PC-3 (cell line): Measurements from ENCODE around the gene RPL36. TPM values are rescaled to one million over a fixed set of nuclear protein-coding genes. Genes with fewer than 3 reads are reported as not detected.

Source experiments
- ATAC-seq: fragments of 200-7000 bp; cut with Tn5 transposase; 2 replicates; pipeline ENCODE4 v1.9.1; 2020; ENCODE audit warnings: mild to moderate bottlenecking, moderate library complexity
- BruUV-seq: library from RNA; stranded (reverse); fragments of 400-500 nt; replicated peaks from 2 replicates; lab custom pipeline; 2021; lab: Mats Ljungman, UMichigan
- CTCF ChIA-PET: fragments of 300-600 bp; sonication (Branson Sonifier 250); formaldehyde crosslinking; loops from one replicate; lab custom pipeline; 2022; ENCODE audit warnings: antibody characterized with exemption; lab: Charles Lee
- POLR2A ChIA-PET: fragments of 300-600 bp; sonication (Branson Sonifier 250); formaldehyde crosslinking; loops from one replicate; lab custom pipeline; 2022; ENCODE audit warnings: antibody characterized with exemption; ENCODE audit not compliant: unreplicated experiment; lab: Charles Lee
- DNase-seq: peaks from one replicate; pipeline ENCODE4 v3.0.0-alpha.2; 2015
- H2AFZ ChIP-seq: fragments of 300-600 bp; sonication (generic); 2 replicates; pipeline ENCODE4 v1.6.0; 2016; ENCODE audit warnings: antibody characterized with exemption, low read length
- H3F3A ChIP-seq: fragments of 300-600 bp; sonication (generic); one replicate; pipeline ENCODE4 v1.6.0; 2017; ENCODE audit warnings: antibody characterized with exemption, low read length, control low read depth, mild to moderate bottlenecking; ENCODE audit not compliant: unreplicated experiment
- H3K27ac ChIP-seq: fragments of 300-600 bp; sonication (generic); 2 replicates; pipeline ENCODE4 v1.5.1; 2016; ENCODE audit warnings: mild to moderate bottlenecking, low read length
- H3K27me3 ChIP-seq: fragments of 300-600 bp; sonication (generic); 2 replicates; pipeline ENCODE4 v1.6.1; 2016; ENCODE audit warnings: low read length, mixed read lengths
- H3K36me3 ChIP-seq: fragments of 300-600 bp; sonication (generic); 2 replicates; pipeline ENCODE4 v1.6.1; 2016; ENCODE audit warnings: low read depth, mixed run types, low read length, mixed read lengths
- H3K4me1 ChIP-seq: fragments of 300-600 bp; sonication (generic); 2 replicates; pipeline ENCODE4 v1.5.1; 2016; ENCODE audit warnings: low read length; ENCODE audit not compliant: insufficient read depth
- H3K4me2 ChIP-seq: fragments of 300-600 bp; sonication (generic); 2 replicates; pipeline ENCODE4 v1.6.0; 2016; ENCODE audit warnings: low read length
- H3K4me3 ChIP-seq: fragments of 300-600 bp; sonication (generic); 2 replicates; pipeline ENCODE4 v1.5.1; 2016; ENCODE audit warnings: mild to moderate bottlenecking, low read length, mixed read lengths
- H3K79me2 ChIP-seq: fragments of 300-600 bp; sonication (generic); 2 replicates; pipeline ENCODE4 v1.6.1; 2017; ENCODE audit warnings: low read length, mixed read lengths
- H3K9ac ChIP-seq: fragments of 300-600 bp; sonication (generic); 2 replicates; pipeline ENCODE4 v1.6.0; 2016; ENCODE audit warnings: mild to moderate bottlenecking, low read length
- H3K9me2 ChIP-seq: fragments of 300-600 bp; sonication (generic); replicated peaks from 2 replicates; pipeline ENCODE4 v1.6.1; 2016; ENCODE audit warnings: mixed run types, low read length, mixed read lengths
- H3K9me3 ChIP-seq: fragments of 300-600 bp; sonication (generic); 2 replicates; pipeline ENCODE4 v1.6.1; 2016; ENCODE audit warnings: low read length, mixed read lengths
- H4K20me1 ChIP-seq: fragments of 300-600 bp; sonication (generic); 2 replicates; pipeline ENCODE4 v1.6.1; 2016; ENCODE audit warnings: low read length, mixed read lengths
- CTCF ChIP-seq: fragments of 300-600 bp; sonication (generic); conservative IDR thresholded peaks from 2 replicates; pipeline ENCODE4 v1.5.1; 2017; ENCODE audit warnings: antibody characterized with exemption, low read depth, mild to moderate bottlenecking, low read length
- EZH2 ChIP-seq: fragments of 300-600 bp; sonication (generic); IDR thresholded peaks from one replicate; pipeline ENCODE4 v1.6.1; 2017; ENCODE audit warnings: antibody characterized with exemption, mild to moderate bottlenecking, low read length; ENCODE audit not compliant: unreplicated experiment
- EZH2phosphoT487 ChIP-seq: fragments of 300-600 bp; sonication (generic); IDR thresholded peaks from 2 replicates; pipeline ENCODE4 v1.6.1; 2018; ENCODE audit warnings: mild to moderate bottlenecking, antibody characterized with exemption, low read length, borderline replicate concordance
- intact Hi-C: fragments of 100-400 bp; cut with micrococcal nuclease; formaldehyde crosslinking; loops from 2 replicates; pipeline ENCODE4 v1.9.0; 2023
- total RNA-seq: library from RNA; depleted of rRNA; stranded (reverse); fragments of >200 nt; gene quantifications from 2 replicates; pipeline ENCODE4 v1.2.3, GENCODE V29; 2014

RPL36 gene
- total RNA-seq, 1 experiment from 2014 or later, result 2,470 TPM

GRCh38 chr19:5664515-5664914, 25.6 kb upstream of the RPL36 start:
- CTCF ChIA-PET, result no interaction called here
- DNase-seq, result no peak
- ATAC-seq, result no peak
- TF ChIP-seq EZH2 (no peak), EZH2phosphoT487 (no peak), CTCF (no peak)
- POLR2A ChIA-PET, result no interaction called here
- Histone ChIP-seq H4K20me1 (0 out of 2 replicates have a peak, but pooled peaks cover 10% of the 10 kb centered on the region), H3K9me2 (no peaks in the 10 kb centered on the region), H3K4me3 (no peak overlapping the region), H3K27ac (no peak overlapping the region), H3F3A (no peaks in the 10 kb centered on the region), H3K27me3 (no peaks in the 10 kb centered on the region), H3K9ac (no peak overlapping the region), H3K4me2 (no peak overlapping the region), H3K4me1 (no peaks in the 10 kb centered on the region), H3K79me2 (no peaks in the 10 kb centered on the region), H3K9me3 (no peaks in the 10 kb centered on the region), H2AFZ (no peak overlapping the region), H3K36me3 (peaks cover 81% of the 10 kb centered on the region)
- no TSS peak for BruUV-seq
- intact Hi-C loops, result no loop called here

- Histone ChIP-seq H3K4me3 (no peak overlapping the region), H3K9me2 (no peaks in the 10 kb centered on the region), H3K9me3 (no peaks in the 10 kb centered on the region), H4K20me1 (0 out of 2 replicates have a peak, but pooled peaks cover 10% of the 10 kb centered on the region), H3K27ac (no peak overlapping the region), H3K79me2 (no peaks in the 10 kb centered on the region), H3K36me3 (peaks cover 73% of the 10 kb centered on the region), H3K9ac (no peak overlapping the region), H3K27me3 (no peaks in the 10 kb centered on the region), H3K4me2 (no peak overlapping the region), H2AFZ (no peak overlapping the region), H3K4me1 (no peaks in the 10 kb centered on the region), H3F3A (no peaks in the 10 kb centered on the region)
- ATAC-seq, result peak; percentile 76
- BruUV-seq, result no TSS peak
- peak; percentile 42; the same call in 1 of the 2 replicates for TF ChIP-seq CTCF
- TF ChIP-seq EZH2phosphoT487, result no peak
- TF ChIP-seq EZH2, result no peak
- intact Hi-C loops, result no loop called here
- ChIA-PET CTCF (interaction anchor here (0.8 kb wide), 1 partner anchor 21 kb away, joined by 3 read pairs; no protein-coding TSS in a partner anchor), POLR2A (no interaction called here)
- peak; percentile 58 for DNase-seq
Observed at GRCh38 chr19:5665781-5666513, 24.1 kb upstream of the RPL36 start.
